HL-60 (cell line): Measurements from ENCODE around the gene TRMT112.
A peak's percentile ranks its signal among the peaks of the same experiment; 100 is the strongest.

ENCODE experiments used
- GABPA ChIP-seq: IDR thresholded peaks from 2 replicates; pipeline ENCODE4 v1.6.1; 2012; ENCODE audit warnings: low read depth
- POLR2AphosphoS5 ChIP-seq: IDR thresholded peaks from 2 replicates; pipeline ENCODE4 v1.6.1; 2012; ENCODE audit warnings: low read depth
- TF ChIP-seq, protein P1 (sequence below): IDR thresholded peaks from one replicate; pipeline ENCODE4 v1.5.1; 2011; ENCODE audit warnings: low read length, control low read depth, inconsistent platforms; ENCODE audit not compliant: insufficient read depth
- TF ChIP-seq, protein P2 (sequence below): IDR thresholded peaks from 2 replicates; pipeline ENCODE4 v1.6.1; 2012; ENCODE audit warnings: low read depth; ENCODE audit not compliant: insufficient replicate concordance

GRCh38 chr11:64341851-64342791, 24.8 kb upstream of the TRMT112 start:
- TF ChIP-seq POLR2AphosphoS5 (peak; percentile 56), GABPA (no peak)
- TF ChIP-seq, protein P1, sequence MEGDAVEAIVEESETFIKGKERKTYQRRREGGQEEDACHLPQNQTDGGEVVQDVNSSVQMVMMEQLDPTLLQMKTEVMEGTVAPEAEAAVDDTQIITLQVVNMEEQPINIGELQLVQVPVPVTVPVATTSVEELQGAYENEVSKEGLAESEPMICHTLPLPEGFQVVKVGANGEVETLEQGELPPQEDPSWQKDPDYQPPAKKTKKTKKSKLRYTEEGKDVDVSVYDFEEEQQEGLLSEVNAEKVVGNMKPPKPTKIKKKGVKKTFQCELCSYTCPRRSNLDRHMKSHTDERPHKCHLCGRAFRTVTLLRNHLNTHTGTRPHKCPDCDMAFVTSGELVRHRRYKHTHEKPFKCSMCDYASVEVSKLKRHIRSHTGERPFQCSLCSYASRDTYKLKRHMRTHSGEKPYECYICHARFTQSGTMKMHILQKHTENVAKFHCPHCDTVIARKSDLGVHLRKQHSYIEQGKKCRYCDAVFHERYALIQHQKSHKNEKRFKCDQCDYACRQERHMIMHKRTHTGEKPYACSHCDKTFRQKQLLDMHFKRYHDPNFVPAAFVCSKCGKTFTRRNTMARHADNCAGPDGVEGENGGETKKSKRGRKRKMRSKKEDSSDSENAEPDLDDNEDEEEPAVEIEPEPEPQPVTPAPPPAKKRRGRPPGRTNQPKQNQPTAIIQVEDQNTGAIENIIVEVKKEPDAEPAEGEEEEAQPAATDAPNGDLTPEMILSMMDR = no peak
- TF ChIP-seq, protein P2, sequence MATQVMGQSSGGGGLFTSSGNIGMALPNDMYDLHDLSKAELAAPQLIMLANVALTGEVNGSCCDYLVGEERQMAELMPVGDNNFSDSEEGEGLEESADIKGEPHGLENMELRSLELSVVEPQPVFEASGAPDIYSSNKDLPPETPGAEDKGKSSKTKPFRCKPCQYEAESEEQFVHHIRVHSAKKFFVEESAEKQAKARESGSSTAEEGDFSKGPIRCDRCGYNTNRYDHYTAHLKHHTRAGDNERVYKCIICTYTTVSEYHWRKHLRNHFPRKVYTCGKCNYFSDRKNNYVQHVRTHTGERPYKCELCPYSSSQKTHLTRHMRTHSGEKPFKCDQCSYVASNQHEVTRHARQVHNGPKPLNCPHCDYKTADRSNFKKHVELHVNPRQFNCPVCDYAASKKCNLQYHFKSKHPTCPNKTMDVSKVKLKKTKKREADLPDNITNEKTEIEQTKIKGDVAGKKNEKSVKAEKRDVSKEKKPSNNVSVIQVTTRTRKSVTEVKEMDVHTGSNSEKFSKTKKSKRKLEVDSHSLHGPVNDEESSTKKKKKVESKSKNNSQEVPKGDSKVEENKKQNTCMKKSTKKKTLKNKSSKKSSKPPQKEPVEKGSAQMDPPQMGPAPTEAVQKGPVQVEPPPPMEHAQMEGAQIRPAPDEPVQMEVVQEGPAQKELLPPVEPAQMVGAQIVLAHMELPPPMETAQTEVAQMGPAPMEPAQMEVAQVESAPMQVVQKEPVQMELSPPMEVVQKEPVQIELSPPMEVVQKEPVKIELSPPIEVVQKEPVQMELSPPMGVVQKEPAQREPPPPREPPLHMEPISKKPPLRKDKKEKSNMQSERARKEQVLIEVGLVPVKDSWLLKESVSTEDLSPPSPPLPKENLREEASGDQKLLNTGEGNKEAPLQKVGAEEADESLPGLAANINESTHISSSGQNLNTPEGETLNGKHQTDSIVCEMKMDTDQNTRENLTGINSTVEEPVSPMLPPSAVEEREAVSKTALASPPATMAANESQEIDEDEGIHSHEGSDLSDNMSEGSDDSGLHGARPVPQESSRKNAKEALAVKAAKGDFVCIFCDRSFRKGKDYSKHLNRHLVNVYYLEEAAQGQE = no peak
